Stimulated activated CD4-positive, alpha-beta T cell treated with anti-CD3 and anti-CD28 coated beads, TNF-alpha, amount 100 ng/mL, for 24 hours (primary cell): ENCODE results near the gene ELP1.
A peak's percentile ranks its signal among the peaks of the same experiment; 100 is the strongest.
"Not testable (repeated sequence)": the region's sequence is repeated elsewhere in the genome, so short reads cannot be mapped to it uniquely, and the experiment has no call there.

Source experiments
- DNase-seq, 3 experiments: peaks; one replicate each; pipeline ENCODE4 v3.0.0-alpha.2; 2020; ENCODE audit warnings: low read depth in 3 of 3

Gene ELP1

DNA sequence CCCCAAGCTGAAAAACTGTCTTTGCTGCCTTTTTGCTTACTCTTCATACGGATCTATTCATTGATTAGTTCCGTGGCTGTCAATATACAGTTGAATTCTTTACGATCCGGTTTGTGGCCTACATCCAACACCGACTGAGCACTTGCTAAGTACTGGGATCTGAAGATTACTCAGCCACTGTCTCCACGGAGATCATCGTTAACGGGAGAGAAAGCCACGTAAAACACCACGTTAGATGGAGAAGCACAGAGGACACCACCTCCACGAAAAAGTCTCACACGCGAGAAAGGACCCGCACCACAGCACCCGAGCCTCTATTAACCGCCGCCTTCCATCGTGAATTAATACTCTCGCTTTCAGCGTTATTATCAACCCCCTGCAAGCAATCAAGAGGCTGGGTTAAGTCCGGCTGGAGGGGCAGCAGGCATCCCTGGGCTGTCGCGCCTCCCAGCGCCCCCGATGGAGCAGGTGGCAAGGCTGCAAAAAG, 650 bp downstream of the ELP1 start:
- DNase-seq, result peak in 2 of 3 experiments; percentile 0

DNA sequence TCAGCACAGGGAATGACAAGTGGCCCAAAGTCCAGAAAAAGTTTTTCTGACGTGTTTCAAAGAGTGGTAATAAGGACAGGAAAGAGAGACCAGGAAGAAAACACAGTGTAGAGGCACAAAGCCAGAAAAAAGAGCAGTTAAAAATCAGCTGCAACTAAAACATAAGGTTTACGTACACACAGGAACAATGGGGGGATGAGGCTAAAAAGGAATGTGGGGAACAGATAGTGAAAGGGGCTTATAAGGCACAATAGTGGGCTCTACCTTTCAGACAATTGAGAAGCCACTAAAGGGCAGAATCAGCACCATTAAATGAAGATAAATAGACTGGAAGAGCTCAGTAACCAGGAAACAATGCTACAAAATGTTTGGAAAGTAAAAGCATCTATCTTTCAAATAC, 5.5 kb downstream of the ELP1 start:
- no peak for DNase-seq

DNA sequence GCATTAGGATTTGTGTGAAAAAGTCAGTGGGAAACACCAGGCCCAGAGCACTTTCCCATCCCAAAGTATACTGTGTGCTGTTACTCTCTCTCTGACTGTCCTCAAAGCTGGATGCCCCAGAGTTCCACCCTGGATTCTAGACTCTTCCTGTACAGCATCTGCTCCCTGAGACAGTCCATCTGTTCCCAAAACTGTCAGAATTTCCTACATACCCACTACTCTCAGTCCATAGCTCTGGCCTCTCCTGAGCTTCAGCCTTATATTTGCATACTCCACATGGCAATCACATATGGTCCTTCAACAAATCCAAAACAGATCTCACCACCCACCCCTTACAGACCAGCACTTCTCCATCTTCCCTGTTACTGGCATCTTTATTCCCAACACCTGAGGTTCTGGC, 9.5 kb downstream of the ELP1 start:
- DNase-seq, result no peak

DNA sequence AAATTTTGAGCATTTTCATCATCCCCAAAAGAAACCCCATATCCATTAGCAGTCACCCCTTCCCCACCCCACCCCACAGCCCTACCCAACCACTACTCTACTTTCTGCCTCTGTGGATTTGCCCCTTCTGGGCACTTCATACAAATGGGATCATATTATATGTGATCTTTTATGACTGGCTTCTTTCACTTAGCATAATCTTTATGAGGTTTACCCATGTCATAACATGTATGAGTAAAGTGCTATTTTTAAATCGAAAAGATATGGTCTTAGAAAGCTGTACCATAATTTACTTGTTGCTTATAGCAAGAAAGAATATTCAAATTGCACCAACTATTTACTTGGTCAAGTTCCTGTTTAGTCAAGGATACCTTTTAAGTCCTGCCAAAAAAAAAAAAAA, 12.7 kb downstream of the ELP1 start:
- DNase-seq, result no peak

DNA sequence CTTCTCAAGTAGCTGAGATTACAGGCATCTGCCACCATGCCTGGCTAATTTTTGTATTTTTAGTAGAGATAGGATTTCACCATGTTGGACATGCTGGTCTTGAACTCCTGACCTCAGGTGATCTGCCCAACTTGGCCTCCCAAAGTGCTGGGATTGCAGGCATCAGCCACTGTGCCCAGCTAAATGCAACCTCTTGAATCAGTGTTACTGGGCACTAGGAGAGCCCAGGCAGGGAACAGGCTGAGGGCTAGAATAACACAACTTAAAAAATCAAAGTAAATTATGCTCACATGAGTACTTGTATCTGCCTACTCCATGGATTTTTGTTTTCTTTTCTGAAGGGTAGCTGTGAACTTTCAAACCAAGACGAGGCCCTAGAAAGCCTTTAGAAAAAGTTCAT, 13.5 kb downstream of the ELP1 start:
- not testable (repeated sequence) for DNase-seq

DNA sequence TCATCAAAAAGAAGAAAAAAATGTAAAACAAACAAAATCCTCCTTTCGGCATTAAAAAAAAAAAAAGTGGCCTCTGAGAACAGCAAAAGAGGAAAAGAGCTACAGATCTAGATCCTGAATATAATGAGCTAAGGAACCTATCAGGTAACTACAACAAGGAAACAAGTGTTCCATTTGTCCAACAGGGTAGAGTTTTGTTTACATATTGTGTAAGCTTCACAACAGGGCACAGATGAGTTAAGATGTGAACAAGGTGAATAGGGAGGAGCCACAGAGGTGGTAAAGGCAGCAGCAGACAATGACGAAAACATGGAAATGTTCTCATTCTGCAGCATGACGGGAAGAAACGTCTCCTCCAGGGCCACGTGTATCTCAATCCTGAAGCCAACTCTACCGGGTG, 14.4 kb downstream of the ELP1 start:
- DNase-seq, result no peak

DNA sequence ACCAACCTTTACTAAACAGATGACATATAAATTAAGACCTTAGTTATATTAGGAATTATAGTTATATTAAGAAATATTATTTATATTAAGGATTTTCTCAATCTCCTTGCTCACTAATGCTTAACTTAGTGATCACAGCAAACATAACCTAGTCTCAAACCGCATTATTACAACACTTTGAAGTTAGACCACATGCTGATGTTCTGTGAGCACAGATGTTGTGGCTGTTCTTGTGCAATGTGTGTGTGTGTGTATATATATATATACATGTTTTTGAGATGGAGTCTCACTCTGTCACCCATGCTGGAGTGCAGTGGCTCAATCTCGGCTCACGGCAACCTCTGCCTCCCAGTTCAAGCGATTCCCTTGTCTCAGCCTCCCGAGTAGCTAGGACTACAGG, 20.5 kb downstream of the ELP1 start:
- no peak for DNase-seq

DNA sequence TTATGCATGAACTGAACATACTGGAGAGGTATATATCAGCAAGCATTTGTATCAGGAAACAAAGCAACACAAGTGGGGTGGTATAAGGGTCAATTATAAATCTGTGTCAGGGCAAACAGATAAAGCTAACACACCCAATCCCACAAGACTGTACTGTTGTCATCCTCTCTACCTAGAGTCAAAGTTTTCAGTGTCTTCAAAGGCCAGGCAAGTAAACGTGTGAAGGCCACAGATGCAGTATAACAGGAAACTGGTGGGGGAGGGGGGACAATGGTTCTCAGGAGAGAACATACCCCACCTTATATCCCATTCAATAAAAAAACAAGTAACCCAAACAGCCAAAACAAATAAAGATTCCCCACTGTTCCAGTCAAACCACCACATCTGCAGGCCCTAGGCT, 22.1 kb downstream of the ELP1 start:
- no peak for DNase-seq

DNA sequence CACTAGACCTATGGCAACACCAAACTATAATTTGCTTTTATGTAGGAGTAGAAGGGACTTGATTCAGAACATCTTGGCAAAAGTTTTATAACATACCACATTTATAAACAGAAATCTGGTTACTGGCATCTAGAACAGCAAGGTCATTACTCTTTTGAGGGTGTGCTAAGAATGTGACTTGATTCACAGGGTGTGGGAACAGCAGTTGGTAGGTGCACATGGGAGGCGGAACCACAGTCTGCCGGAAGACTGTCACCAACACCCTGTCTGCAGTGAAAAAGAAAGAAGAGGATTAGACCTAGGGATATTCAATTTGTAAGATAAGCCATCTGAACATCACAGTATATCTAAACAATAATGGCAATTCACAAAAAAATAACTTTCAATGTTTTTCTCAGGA, 23.0 kb downstream of the ELP1 start:
- DNase-seq, result no peak

DNA sequence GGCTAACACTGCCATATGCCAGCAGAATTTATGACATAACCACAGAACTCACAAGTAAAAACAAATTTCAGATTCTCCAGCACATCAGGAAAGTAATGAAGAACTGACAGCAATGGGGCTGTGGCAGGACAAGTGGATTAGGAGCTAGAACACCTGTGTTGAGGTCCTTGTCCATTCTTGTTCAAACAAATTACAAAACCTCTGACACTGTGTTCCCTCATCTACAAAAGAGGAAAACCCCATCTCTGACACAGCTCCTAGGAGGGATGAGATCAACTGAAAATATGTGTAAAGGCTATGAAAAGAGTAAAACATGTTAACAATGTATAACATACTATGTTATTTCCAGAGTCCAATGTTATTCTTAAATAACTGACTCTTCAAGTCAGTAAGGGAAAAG, 23.5 kb downstream of the ELP1 start:
- no peak for DNase-seq

DNA sequence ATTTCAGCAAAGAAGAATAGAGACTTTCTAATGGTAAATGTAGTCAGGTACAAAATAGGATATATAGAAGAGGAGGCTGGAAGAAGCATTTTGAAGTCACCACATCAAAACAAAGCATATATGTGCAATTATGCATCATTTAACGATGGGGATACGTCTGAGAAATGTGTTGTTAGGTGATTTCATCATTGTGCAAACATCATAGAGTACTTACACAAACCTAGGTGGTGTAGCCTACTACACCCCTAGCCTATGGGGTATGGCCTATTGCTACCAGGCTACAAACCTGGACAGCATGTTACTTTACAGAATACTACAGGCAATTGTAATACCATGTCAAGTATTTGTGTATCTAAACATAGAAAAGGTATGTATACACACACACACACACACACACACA, 28.4 kb downstream of the ELP1 start:
- DNase-seq, result no peak

DNA sequence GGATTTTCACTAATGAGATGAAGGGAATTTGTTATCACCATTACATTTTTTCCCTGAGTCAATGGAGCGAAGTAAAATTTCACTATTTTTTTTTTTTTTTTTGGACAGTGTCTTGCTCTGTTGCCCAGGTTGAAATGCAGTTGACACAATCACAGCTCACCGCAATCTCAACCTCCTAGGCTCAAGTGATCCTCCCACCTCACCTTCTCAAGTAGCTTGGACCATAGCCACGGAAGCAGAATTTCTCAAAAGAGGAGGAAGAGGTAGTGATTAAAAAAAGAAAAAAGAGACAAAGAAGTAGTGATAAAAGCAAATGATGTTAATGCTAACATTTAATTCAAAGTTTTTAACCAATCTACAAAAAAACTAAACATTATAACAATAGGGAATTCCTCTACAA, 29.8 kb downstream of the ELP1 start:
- no peak for DNase-seq

DNA sequence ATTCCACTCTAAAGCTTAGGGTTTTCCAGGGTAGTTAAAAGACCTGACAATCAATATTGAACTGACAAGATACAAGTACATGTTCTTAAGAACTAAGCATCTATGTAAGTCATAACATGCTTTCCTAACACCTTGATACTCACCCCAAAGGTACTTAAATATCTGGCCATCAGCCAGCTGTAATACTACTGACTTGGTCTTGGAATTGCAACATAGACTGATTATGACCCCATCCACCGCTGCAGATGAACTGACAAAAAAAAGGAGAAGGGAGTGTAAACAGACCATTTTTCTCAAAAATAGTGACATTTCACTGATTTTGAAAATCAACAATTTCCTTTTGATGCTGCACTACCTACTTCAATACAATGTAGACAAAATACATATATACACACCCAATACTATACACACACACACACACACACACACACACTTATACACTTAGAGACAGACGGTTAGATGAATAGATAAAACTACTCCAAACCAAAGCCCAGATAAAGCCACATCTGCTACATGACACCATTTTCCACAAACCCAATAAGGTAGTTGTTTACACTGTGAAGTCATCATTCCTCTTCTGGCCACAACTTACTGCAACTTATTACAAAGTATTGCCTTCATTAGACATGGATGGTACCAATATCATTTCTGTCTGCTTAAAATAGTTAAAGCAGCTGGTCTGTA, 30.4 kb downstream of the ELP1 start:
- DNase-seq, result no peak

DNA sequence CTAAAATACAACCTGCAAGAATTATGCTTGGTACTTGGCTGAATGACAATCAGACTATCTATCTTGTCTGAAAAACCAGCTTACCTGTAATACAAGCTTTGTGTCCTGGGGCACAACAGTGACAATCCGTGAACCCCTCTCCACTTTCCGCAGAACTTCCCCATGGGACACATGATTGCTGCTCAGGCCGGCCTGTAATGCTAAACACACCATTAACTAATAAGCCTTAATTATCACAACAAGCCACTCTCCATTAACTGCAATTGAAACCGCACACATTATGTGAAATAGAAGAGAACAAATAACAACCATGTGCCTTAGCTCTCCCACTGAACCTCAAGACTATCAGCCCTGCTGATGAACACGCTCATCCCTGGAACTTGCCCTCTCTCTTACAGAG, 33.7 kb downstream of the ELP1 start:
- DNase-seq, result no peak

DNA sequence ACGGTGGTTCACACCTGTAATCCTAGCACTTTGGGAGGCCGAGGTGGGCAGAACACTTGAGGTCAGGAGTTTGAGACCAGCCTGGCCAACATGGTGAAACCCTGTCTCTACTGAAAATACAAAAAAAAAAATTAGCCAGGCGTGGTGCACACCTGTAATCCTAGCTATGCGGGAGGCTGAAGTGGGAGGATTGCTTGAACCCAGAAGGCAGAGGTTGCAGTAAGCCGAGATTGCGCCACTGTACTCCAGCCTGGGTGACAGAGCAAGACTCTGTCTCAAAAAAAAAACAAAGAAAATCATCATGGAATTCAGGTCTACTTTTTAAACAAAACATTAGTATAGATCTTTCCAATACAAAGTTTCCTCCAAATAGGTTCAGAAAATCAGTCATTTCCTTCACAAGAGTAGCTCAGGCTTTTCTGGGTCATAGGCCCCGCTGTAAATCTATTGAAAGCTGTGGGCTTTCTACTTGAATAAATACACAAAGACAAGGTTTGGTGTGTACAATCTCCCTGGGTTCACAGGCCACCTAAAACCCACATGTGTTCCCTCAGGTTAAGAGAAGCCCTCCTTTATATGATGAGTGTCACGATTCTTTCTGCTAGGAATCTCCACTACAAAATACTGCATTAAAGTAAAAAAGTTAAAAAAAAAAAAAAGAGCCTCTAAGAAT, 34.8 kb downstream of the ELP1 start:
- DNase-seq, result not testable (repeated sequence)

DNA sequence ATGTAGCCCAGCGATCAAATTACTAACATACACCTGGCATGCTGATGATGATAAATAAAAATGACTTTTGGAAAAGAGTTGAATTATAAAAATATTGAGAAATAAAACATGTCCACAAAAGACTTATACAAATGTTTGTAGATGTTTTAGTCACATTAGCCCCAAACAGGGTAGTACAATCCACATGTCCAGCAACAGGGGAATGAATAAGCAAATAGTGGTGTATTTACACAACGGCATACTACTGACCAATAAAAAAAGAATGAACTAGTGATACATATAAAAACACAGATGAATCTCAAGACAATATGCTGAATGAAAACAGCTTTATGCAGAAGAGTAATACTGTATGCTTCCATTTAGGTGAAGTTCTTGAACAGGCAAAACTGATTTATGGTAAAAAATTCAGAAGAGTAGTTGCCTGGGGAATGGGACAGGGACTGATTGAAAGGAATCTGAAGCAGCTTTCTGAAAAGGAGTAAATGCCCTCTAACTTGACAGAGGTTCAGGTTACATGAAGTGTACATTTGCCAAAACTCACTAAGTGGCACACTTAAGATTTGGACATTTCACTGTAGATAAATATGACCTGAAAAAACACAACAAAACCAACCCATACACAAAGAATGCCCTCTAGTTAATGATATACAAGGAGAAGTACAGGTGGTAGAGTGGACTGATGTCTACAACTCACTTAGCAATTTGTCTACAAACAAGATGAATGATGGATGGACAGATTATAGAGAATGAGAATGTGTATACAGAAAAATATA, 36.4 kb downstream of the ELP1 start:
- DNase-seq, result no peak

DNA sequence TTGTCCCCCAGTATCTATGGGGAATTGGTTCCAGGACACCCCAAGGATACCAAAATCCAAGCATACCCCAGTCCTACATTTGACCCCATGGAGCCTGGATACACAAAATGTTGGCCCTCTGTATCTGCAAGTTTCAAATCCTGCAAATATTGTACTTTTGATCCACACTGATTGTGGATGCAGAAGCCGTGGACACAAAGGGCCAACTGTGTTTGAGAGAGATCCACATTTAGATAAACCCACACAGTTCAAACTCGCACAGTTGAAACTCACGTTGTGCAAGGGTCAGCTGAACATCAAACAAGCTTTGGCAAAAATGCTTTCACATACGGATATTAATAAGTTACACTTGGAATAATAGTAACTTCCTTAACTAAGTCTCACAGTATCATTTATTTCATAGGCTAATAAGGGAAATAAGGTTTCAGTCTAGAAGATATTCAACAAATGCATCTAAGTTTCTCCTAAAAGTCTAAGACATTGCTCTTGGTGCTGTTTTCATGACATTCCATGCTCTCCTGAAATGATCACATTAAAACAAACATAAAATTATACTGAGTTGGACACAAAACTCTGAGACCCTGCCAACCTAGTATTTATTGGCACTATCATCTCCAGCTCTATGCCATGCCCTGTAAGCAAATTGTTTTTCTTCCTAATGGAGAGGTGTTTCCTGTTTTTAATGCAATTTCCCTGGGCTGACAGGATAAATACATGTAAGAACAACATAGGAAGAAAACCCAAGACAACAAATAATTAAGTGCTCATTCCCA, 39.5 kb downstream of the ELP1 start:
- no peak for DNase-seq

DNA sequence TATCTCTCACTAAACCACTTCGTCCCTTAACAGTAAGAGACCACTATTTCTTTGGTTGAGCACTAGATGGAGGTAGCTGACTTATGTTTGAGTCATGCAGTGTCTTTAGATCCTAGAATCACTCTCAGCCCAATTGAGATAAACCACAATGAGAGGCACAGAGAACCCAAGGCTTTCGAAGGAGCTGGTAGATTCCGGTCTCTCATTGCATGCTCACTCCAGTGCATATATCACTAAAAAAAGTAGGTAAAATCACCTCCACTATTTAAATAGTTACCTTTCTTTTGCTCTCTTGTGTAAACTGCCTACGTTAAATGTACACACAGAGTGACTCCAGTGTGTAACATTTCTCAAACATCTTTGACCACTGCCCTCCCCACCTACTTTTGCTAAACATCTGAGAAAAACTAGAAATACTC, 44.3 kb downstream of the ELP1 start:
- DNase-seq, result no peak

DNA sequence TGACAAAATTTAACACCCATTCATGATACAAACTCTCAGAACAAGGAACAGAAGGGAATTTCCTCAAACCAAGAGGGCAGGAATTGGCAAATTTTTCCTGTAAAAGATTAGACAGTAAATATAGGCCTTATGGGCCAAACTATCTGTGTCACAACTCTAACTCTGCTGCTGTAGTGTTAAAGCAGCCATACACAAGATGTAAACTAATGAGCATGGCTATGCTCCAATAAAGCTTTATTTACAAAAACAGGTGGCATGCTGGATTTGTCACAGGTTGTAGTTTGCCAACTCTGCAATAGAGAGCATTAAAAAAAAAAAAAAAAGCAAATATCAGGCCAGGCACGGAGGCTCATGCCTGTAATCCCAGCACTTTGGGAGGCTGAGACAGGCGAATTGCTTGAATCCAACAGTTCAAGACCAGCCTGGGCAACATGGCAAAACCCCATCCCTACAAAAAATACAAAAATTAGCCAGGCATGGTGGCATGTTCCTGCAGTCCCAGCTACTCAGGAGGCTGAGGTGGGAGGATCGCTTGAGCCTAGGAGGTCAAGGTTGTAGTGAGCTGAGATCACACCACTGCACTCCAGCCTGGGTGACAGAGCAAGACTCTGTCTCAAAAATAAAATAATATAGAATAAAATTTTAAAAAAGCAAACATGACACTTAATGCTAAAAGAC, 47.2 kb downstream of the ELP1 start:
- DNase-seq, result not testable (repeated sequence)

DNA sequence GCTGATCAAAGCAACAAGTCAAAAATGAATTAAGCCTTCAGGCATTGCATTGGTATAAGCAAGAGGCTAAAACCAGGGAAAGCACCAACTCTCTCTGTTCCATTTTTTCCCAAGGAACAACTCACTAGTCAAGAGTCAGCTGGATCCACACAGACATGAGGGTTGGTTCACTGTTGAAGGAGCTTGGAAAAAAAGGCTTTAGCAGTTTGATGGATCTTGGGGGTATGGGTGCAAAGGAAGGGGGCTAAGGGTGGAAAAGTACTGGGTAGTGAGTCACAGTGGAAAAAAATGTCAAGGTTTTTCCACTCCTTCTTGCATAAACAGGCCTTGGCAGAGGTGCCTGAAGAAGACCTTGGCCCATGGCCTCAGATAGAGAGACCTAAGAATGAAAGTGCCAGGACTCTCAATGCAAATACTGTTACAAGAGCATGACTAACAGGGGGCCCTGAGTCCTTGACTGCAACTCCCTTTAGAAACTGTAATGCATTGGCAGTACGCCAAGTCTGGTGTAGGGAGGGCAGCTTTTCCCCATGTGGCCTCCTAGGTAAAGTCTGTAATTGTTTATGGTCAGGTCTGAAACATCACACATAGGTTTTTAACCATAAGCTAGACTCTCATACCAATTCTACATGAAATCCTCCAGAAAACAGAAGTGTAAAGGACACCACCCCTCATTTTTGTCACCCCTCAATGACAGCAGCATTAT, 48.1 kb downstream of the ELP1 start:
- peak; percentile 38 to 54 (median 40) for DNase-seq

DNA sequence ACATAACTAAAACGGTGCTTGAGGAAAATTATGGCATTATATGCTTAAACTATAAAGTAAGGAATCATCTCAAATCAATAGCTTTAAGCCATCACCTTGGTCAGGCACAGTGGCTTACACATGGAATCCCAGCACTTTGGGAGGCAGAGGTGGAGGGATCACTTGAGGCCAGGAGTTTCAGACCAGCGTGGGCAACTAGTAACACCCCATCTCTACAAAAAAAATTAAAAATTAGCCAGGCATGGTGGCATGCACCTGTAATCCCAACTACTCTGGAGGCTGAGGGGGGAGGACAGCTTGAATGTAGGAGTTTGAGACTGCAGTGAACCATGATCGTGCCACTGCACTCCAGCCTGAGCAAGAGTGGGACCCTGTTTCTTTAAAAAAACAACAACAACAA, 49.2 kb downstream of the ELP1 start:
- DNase-seq, result no peak
